ENCODE measurements around the gene CMPK1.
A peak's percentile ranks its signal among the peaks of the same experiment; 100 is the strongest.
"Not testable (repeated sequence)": the region's sequence is repeated elsewhere in the genome, so short reads cannot be mapped to it uniquely, and the experiment has no call there.

CMPK1 gene

GRCh38 chr1:47330212-47330611, 3.4 kb upstream of the CMPK1 start:
- peaks cover 8% of the 10 kb centered on the region; the same call in 1 of the 2 replicates for H3K4me1 ChIP-seq (ENCODE audit: insufficient read depth, low read length)
- no peaks in the 10 kb centered on the region for H3K9me3 ChIP-seq (ENCODE audit: control insufficient read depth, insufficient read depth, low read length)
- no peak overlapping the region for H3K9ac ChIP-seq (ENCODE audit: low read depth, low read length)
- H3K36me3 ChIP-seq (ENCODE audit: insufficient read depth, low read length), result no peaks in the 10 kb centered on the region

GRCh38 chr1:47331875-47332274, 1.7 kb upstream of the CMPK1 start:
- Histone ChIP-seq H3K36me3 (ENCODE audit: insufficient read depth, low read length) (no peaks in the 10 kb centered on the region), H3K9me3 (ENCODE audit: control insufficient read depth, insufficient read depth, low read length) (no peaks in the 10 kb centered on the region), H3K9ac (ENCODE audit: low read depth, low read length) (no peak overlapping the region)

GRCh38 chr1:47332779-47333577, 612 bp upstream of the CMPK1 start:
- Histone ChIP-seq H3K9me3 (ENCODE audit: control insufficient read depth, insufficient read depth, low read length) (no peaks in the 10 kb centered on the region), H3K4me1 (ENCODE audit: insufficient read depth, low read length) (peaks cover 8% of the 10 kb centered on the region; the same call in 1 of the 2 replicates), H3K36me3 (ENCODE audit: insufficient read depth, low read length) (no peaks in the 10 kb centered on the region), H3K9ac (ENCODE audit: low read depth, low read length) (peak overlapping the region; percentile 99)

More at GRCh38 chr1:47331875-47332274, 1.7 kb upstream of the CMPK1 start:
- H3K4me1 ChIP-seq (ENCODE audit: insufficient read depth, low read length), result peaks cover 8% of the 10 kb centered on the region; the same call in 1 of the 2 replicates

GRCh38 chr1:47333922-47334764, 553 bp downstream of the CMPK1 start:
- H3K9me3 ChIP-seq (ENCODE audit: control insufficient read depth, insufficient read depth, low read length), result no peaks in the 10 kb centered on the region
- peaks cover 8% of the 10 kb centered on the region; the same call in 1 of the 2 replicates for H3K4me1 ChIP-seq (ENCODE audit: insufficient read depth, low read length)
- H3K36me3 ChIP-seq (ENCODE audit: insufficient read depth, low read length), result no peaks in the 10 kb centered on the region
- H3K9ac ChIP-seq (ENCODE audit: low read depth, low read length), result peak overlapping the region; percentile 99

- peak overlapping the region; percentile 99 for H3K9ac ChIP-seq (ENCODE audit: low read depth, low read length)
- peaks cover 8% of the 10 kb centered on the region; the same call in 1 of the 2 replicates for H3K4me1 ChIP-seq (ENCODE audit: insufficient read depth, low read length)
- H3K36me3 ChIP-seq (ENCODE audit: insufficient read depth, low read length), result no peaks in the 10 kb centered on the region
- H3K9me3 ChIP-seq (ENCODE audit: control insufficient read depth, insufficient read depth, low read length), result no peaks in the 10 kb centered on the region
These were observed 1.3 kb downstream of the CMPK1 start for GRCh38 chr1:47334765-47335435.

- H3K4me1 ChIP-seq (ENCODE audit: insufficient read depth, low read length), result peaks cover 5% of the 10 kb centered on the region; the same call in 1 of the 2 replicates
- H3K9ac ChIP-seq (ENCODE audit: low read depth, low read length), result no peak overlapping the region
- no peaks in the 10 kb centered on the region for H3K36me3 ChIP-seq (ENCODE audit: insufficient read depth, low read length)
- no peaks in the 10 kb centered on the region for H3K9me3 ChIP-seq (ENCODE audit: control insufficient read depth, insufficient read depth, low read length)
These were observed 3.8 kb downstream of the CMPK1 start for GRCh38 chr1:47337350-47337749.

- Histone ChIP-seq H3K9ac (ENCODE audit: low read depth, low read length) (no peak overlapping the region), H3K9me3 (ENCODE audit: control insufficient read depth, insufficient read depth, low read length) (no peaks in the 10 kb centered on the region), H3K36me3 (ENCODE audit: insufficient read depth, low read length) (no peaks in the 10 kb centered on the region), H3K4me1 (ENCODE audit: insufficient read depth, low read length) (no peaks in the 10 kb centered on the region)
These were observed 4.9 kb downstream of the CMPK1 start for GRCh38 chr1:47338249-47339077.

GRCh38 chr1:47340227-47340626, 6.6 kb downstream of the CMPK1 start:
- Histone ChIP-seq H3K36me3 (ENCODE audit: insufficient read depth, low read length) (no peaks in the 10 kb centered on the region), H3K4me1 (ENCODE audit: insufficient read depth, low read length) (no peaks in the 10 kb centered on the region), H3K9ac (ENCODE audit: low read depth, low read length) (no peak overlapping the region), H3K9me3 (ENCODE audit: control insufficient read depth, insufficient read depth, low read length) (no peaks in the 10 kb centered on the region)

- not testable (repeated sequence) for H3K4me1 ChIP-seq (ENCODE audit: insufficient read depth, low read length); H3K36me3 ChIP-seq (ENCODE audit: insufficient read depth, low read length); H3K9ac ChIP-seq (ENCODE audit: low read depth, low read length); H3K9me3 ChIP-seq (ENCODE audit: control insufficient read depth, insufficient read depth, low read length)
These were observed 13.4 kb downstream of the CMPK1 start for GRCh38 chr1:47346979-47347378.

GRCh38 chr1:47347735-47348134, 14.1 kb downstream of the CMPK1 start:
- no peaks in the 10 kb centered on the region for H3K9me3 ChIP-seq (ENCODE audit: control insufficient read depth, insufficient read depth, low read length)
- H3K4me1 ChIP-seq (ENCODE audit: insufficient read depth, low read length), result no peaks in the 10 kb centered on the region
- no peaks in the 10 kb centered on the region for H3K36me3 ChIP-seq (ENCODE audit: insufficient read depth, low read length)
- no peak overlapping the region for H3K9ac ChIP-seq (ENCODE audit: low read depth, low read length)

- H3K4me1 ChIP-seq (ENCODE audit: insufficient read depth, low read length), result no peaks in the 10 kb centered on the region
- no peak overlapping the region for H3K9ac ChIP-seq (ENCODE audit: low read depth, low read length)
- H3K36me3 ChIP-seq (ENCODE audit: insufficient read depth, low read length), result no peaks in the 10 kb centered on the region
These were observed 14.7 kb downstream of the CMPK1 start for GRCh38 chr1:47348246-47348645.

GRCh38 chr1:47351305-47351704, 17.7 kb downstream of the CMPK1 start:
- no peak overlapping the region for H3K9ac ChIP-seq (ENCODE audit: low read depth, low read length)
- no peaks in the 10 kb centered on the region for H3K4me1 ChIP-seq (ENCODE audit: insufficient read depth, low read length)
- H3K36me3 ChIP-seq (ENCODE audit: insufficient read depth, low read length), result no peaks in the 10 kb centered on the region
- H3K9me3 ChIP-seq (ENCODE audit: control insufficient read depth, insufficient read depth, low read length), result no peaks in the 10 kb centered on the region

More at GRCh38 chr1:47348246-47348645, 14.7 kb downstream of the CMPK1 start:
- H3K9me3 ChIP-seq (ENCODE audit: control insufficient read depth, insufficient read depth, low read length), result no peaks in the 10 kb centered on the region

- Histone ChIP-seq H3K9me3 (ENCODE audit: control insufficient read depth, insufficient read depth, low read length) (no peaks in the 10 kb centered on the region), H3K9ac (ENCODE audit: low read depth, low read length) (no peak overlapping the region), H3K4me1 (ENCODE audit: insufficient read depth, low read length) (no peaks in the 10 kb centered on the region), H3K36me3 (ENCODE audit: insufficient read depth, low read length) (no peaks in the 10 kb centered on the region)
These were observed 27.8 kb downstream of the CMPK1 start for GRCh38 chr1:47361380-47361779.

Data from ES-I3 (cell line).